GM21390 (cell line): ENCODE results near the gene THAP6.
"Not testable (repeated sequence)": the region's sequence is repeated elsewhere in the genome, so short reads cannot be mapped to it uniquely, and the experiment has no call there.

Source experiments
- ATAC-seq: cut with Tn5 transposase; IDR thresholded peaks from one replicate; pipeline ENCODE4 v1.9.1; 2021; ENCODE audit not compliant: unreplicated experiment

Gene THAP6

GRCh38 chr4:75525086-75525485 lies 10.8 kb downstream of the THAP6 start:
- ATAC-seq, result no peak

- ATAC-seq, result no peak
Observed at GRCh38 chr4:75525910-75526309, 11.6 kb downstream of the THAP6 start.

DNA sequence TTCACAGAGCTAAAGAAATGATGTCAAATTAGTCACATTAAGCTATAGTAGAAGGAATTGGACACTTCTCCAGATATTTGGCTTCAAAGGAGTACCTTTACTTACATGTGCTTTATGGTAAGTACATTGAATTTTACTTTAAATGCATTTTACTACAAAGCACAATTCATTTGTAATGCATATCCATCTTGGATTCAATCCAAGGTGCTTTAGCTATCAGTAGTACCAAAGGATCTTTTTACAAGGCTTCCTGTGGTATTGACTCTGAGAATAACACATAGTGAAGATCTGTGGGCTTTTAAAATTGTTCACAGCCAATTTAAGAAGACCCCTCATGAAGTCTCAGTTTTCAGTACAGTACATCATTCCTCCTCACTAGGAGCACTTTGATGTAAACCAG lies 13.2 kb downstream of the THAP6 start:
- ATAC-seq, result no peak

- no peak for ATAC-seq
Observed at GRCh38 chr4:75530556-75531322, 16.5 kb downstream of the THAP6 start.

DNA sequence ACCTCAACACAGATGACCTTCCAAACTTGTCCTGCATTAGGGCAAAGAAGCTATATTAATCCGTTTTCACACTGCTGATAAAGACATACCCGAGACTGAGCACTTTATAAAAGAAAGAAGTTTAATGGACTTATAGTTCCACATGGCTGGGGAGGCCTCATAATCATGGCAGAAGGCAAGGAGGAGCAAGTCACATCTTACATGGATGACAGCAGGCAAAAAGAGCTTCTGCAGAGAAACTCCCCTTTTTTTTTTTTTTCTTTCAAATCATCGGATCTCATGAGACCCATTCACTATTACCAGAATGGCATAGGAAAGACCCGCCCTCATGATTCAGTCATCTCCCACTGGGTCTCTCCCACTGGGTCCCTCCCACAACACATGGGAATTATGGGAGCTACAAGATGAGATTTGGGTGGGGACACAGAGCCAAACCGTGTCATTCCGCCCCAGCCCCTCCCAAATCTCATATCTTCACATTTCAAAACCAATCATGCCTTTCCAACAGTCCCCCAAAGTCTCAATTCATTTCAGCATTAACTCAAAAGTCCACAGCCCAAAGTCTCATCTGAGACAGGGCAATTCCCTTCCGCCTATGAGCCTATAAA lies 17.4 kb downstream of the THAP6 start:
- not testable (repeated sequence) for ATAC-seq

DNA sequence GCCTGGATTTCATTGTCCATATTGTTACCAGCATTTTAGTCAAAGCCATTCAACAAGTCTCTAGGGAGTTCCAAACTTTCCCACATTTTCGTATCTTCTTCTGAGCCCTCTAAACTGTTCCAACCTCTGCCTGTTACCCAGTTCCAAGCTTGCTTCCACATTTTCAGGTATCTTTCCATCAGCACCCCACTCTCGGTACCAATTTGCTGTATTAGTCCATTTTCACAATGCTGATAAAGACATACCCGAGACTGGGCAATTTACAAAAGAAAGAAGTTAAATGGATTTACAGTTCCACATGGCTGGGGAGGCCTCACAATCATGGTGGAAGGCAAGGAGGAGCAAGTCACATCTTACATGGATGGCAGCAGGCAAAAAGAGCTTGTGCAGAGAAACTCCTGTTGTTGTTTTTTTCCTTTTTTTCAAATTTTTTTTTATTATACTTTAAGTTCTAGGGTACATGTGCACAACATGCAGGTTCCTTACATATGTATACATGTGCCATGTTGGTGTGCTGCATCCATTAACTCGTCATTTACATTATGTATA lies 19.1 kb downstream of the THAP6 start:
- ATAC-seq, result not testable (repeated sequence)

DNA sequence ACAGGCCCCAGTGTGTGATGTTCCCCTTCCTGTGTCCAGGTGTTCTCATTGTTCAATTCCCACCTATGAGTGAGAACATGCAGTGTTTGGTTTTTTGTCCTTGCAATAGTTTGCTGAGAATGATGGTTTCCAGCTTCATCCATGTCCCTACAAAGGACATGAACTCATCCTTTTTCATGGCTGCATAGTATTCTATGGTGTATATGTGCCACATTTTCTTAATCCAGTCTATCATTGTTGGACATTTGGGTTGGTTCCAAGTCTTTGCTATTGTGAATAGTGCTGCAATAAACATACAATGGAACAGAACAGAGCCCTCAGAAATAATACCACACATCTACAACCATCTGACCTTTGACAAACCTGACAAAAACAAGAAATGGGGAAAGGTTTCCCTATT lies 19.7 kb downstream of the THAP6 start:
- ATAC-seq, result not testable (repeated sequence)

DNA sequence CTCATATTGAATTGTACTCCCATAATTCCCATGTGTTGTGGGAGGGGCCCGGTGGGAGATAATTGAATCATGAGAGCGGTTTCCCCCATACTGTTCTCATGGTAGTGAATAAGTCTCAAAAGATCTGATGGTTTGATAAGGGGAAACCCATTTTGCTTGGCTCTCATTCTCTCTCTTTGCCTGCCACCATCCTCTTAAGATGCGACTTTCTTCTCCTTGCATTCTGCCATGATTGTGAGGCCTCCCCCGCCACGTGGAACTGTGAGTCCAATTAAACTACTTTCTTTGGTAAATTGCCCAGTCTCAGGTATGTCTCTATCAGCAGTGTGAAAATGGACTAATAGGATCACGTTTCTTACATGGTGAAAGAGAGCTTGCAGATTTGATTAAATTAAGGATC lies 23.0 kb downstream of the THAP6 start:
- not testable (repeated sequence) for ATAC-seq

GRCh38 chr4:75542824-75543223 lies 28.6 kb downstream of the THAP6 start:
- no peak for ATAC-seq

DNA sequence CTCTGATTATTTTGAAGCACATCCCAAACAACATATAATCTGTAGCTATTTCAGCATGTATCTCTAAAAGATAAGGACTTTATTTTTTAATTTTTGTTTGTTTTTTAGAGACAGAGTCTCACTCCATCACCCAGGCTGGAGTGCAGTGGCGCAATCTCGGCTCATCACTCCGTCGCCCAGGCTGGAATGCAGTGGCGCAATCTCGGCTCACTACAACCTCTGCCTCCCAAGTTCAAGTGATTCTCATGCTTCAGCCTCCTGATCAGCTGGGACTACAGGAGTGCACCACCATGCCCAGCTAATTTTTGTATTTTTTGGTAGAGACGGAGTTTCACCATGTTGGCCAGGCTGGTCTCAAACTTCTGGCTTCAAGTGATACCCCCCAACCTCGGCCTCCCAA lies 29.9 kb downstream of the THAP6 start:
- ATAC-seq, result not testable (repeated sequence)

DNA sequence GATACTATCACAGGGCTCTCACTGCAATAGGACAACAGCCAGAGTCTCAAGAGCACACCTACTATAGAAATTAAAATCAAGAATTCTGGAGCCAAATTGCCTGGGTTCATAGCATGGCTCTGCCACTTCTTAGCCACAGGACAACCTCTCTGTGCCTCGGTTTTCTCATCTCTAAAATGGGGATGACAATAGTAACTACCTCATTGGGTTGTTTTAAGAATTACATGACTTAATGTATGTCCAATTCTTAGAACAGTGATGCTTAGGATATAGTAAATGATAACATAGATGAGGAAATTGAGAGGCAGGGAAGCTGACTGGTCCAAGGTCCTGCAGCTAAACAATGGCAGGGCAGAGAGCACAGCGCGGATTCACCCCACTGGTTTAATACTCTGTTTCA lies 30.6 kb downstream of the THAP6 start:
- ATAC-seq, result no peak

GRCh38 chr4:75545526-75545925 lies 31.3 kb downstream of the THAP6 start:
- ATAC-seq, result no peak

DNA sequence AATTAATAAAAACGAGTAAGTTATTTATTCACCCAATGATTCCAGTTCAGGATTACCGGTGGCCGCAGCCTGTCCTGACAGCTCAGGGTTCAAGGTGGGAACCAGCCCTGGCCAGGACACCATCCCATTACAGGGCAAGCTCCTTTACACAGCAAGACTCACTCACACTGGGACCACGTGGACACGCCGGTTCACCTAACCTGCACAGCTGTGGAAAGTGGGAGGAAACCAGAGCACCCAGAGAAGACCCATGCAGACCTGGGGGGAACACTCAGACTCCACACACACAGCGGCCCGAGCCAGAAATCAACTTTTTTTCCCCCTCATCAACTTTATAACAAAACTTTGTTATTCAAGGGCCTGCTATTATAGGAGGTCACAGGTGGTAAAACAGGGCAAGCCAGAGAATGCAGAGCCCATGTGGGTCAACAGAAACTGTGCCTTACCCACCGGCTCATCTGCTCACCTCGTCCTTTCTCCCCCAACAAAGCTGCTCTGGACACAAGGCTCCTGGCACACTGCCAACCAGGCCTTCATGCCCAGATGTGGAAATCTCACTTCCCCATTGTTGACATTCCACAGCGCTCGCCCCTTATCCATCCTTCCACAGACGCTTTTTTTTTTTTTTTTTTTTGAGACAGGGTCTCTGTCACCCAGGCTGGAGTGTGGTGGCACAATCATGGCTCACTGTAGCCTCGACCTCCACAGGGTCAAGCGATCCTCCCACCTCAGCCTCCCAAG lies 33.5 kb downstream of the THAP6 start:
- ATAC-seq, result no peak

DNA sequence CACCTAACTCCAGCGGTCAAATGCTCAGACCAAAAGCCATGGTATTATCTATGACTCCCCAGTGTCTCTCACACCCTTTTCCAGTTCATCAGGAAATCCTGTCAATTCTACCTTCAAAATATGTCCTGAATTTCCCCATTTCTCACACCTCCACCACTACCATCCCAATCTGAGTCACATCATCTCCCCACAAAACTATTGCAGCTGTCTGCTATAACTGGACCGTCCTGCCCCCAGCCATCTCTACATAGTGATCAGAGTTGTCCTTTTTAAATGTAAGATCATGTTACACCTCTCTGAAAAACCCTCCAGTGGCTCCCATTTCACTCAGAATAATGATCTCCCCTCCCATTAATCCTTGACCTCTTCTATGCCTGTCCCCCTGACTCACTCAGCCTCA lies 34.7 kb downstream of the THAP6 start:
- no peak for ATAC-seq

- ATAC-seq, result no peak
Observed at GRCh38 chr4:75552452-75552851, 38.2 kb downstream of the THAP6 start.

- ATAC-seq, result peak; percentile 97
Observed at GRCh38 chr4:75555294-75556164, 41.3 kb downstream of the THAP6 start, which contains the start of gene ODAPH. Gene ODAPH, plus strand, starts transcription at chr4:75556066. Its CDS starts 17 bp downstream, at chr4:75556083.

- ATAC-seq, result no peak
Observed at GRCh38 chr4:75557696-75558095, 43.4 kb downstream of the THAP6 start.

DNA sequence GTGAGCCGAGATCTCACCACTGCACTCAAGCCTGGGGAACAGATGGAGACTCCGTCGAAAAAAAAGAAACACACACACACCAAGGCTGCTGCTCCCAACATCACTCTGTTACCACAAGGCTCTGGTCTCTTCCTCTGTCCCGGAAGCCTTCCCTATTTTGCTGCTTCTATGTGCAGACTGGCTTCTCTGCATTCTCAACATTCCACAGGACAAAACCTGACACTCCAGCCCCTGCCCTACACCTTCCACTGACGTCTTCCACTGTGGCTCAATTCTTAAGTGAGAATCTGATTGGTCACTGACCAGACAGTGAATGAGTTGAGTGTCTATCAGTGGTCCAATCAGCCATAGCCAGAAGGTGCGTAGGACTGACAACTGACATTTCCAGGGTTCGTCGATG lies 47.5 kb downstream of the THAP6 start:
- no peak for ATAC-seq

GRCh38 chr4:75564023-75564422 lies 49.8 kb downstream of the THAP6 start:
- no peak for ATAC-seq

- no peak for ATAC-seq
Observed at GRCh38 chr4:75565481-75565880, 51.2 kb downstream of the THAP6 start.

DNA sequence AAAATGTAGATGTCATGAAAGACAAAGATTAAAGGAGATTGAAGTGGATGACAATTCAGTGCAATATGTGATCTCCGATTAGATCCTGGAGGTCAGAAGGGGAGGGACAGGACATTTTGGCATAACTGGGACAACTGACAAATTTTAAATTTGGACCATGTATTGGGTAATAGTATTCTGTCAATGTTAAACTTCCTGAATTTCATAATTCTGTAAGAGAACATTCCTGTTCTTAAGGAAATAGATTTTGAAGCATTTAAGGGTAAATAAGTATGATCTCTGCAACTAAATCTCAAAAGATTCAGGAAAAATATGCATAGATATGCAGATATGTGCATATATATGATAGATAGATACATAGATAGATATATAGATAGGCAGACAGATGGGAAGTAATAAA lies 52.6 kb downstream of the THAP6 start:
- no peak for ATAC-seq
